ENCODE measurements around the gene GRAMD1B. TPM values are rescaled to one million over a fixed set of nuclear protein-coding genes. Genes with fewer than 3 reads are reported as not detected.

Gene GRAMD1B
- total and polyA plus RNA-seq, 5 donors from 2014 or later, result 1.7 to 10.8 (median 5.3) TPM

DNA sequence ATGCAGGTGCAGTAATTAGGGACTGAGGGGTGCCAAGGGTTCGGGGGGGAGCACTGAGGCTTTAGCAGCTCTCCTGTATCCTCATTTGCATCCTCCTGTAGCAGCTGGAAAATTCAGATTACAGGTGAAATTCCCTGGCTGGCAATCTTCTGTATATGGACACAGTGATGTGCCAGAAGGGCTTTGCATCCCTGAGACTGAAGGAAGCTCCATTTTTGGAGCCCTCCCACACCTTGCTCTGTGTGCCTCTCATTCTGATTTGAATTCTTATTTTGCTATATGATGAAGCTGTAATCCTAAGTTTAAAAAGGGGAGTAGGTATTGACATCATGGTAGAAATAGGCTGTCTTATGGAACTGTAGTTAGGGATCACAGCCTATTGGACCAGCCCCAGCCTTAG, 177.7 kb downstream of the GRAMD1B start:
- H3K27me3 ChIP-seq (ENCODE audit: control insufficient read depth, insufficient read depth, low read length), result no peaks in the 10 kb centered on the region
- H3K4me1 ChIP-seq (ENCODE audit: control insufficient read depth, insufficient read depth, low read length, poor library complexity, severe bottlenecking), result no peaks in the 10 kb centered on the region
- Mint-ChIP-seq H3K4me1 (no peaks in the 10 kb centered on the region), H3K36me3 (peaks cover 28% of the 10 kb centered on the region), H3K27me3 (no peaks in the 10 kb centered on the region), H3K4me3 (no peak overlapping the region), H3K9me3 (no peaks in the 10 kb centered on the region), H3K27ac (no peak overlapping the region)
- no peak for ATAC-seq (ENCODE audit: low read depth in 2 of 2)
- H3K9me3 ChIP-seq (ENCODE audit: control insufficient read depth in 2 of 2, low read length in 2 of 2), result no peaks in the 10 kb centered on the region
- peaks cover 13% of the 10 kb centered on the region for H3K36me3 ChIP-seq (ENCODE audit: control insufficient read depth, insufficient read depth, low read length)
- H3K4me3 ChIP-seq (ENCODE audit: low read depth, low read length), result no peak overlapping the region
- no peak overlapping the region for H3K27ac ChIP-seq (ENCODE audit: insufficient read depth, low read length, poor library complexity, severe bottlenecking)
- DNase-seq, result no peak

DNA sequence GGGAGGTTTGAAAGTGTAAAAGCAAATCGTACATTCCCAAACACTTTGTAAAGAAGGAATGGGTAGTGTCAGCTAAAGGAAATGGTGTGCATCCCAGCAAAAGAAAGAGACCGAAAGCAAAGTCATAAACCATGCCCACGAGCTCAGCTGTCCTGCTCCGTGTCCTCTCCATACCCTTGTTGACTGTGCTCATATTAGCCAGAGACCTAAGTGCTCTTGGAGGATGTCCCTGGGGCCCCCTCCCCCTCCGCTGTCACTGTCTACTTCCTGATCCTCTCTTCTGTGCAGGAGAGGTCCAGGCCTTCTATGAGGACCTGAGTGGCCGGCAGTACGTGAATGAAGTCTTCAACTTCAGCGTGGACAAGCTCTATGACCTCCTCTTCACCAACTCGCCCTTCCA, 178.3 kb downstream of the GRAMD1B start:
- no peak overlapping the region for H3K27ac ChIP-seq (ENCODE audit: insufficient read depth, low read length, poor library complexity, severe bottlenecking)
- DNase-seq (no peak), ATAC-seq (ENCODE audit: low read depth in 2 of 2) (no peak)
- peaks cover 27% of the 10 kb centered on the region for H3K36me3 Mint-ChIP-seq
- no peaks in the 10 kb centered on the region for H3K27me3 ChIP-seq (ENCODE audit: control insufficient read depth, insufficient read depth, low read length)
- no peaks in the 10 kb centered on the region for H3K4me1 Mint-ChIP-seq
- no peaks in the 10 kb centered on the region for H3K9me3 Mint-ChIP-seq
- H3K9me3 ChIP-seq (ENCODE audit: control insufficient read depth in 2 of 2, low read length in 2 of 2), result no peaks in the 10 kb centered on the region
- no peaks in the 10 kb centered on the region for H3K27me3 Mint-ChIP-seq
- no peak overlapping the region for H3K4me3 ChIP-seq (ENCODE audit: low read depth, low read length)
- no peaks in the 10 kb centered on the region for H3K4me1 ChIP-seq (ENCODE audit: control insufficient read depth, insufficient read depth, low read length, poor library complexity, severe bottlenecking)
- H3K27ac Mint-ChIP-seq, result no peak overlapping the region
- no peak overlapping the region for H3K4me3 Mint-ChIP-seq
- peaks cover 16% of the 10 kb centered on the region for H3K36me3 ChIP-seq (ENCODE audit: control insufficient read depth, insufficient read depth, low read length)

DNA sequence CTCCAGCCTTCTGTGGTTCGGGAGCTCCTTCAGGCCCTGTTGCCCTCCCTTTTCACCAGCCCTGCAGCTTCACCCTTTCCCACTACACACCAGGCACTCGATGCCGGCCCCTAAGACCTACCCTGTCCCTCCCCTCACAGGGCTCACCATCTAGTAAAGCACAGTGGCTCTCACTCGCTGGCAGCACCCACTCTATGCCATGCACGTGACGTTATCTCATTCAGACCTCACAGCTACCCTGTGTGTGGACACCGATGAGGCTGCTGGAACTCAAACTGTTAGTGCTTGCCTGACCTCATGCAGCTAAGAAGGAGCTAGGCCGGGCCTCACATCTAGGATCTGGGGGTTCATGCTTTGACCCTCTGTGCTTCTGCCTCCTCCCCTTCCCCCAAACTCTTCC, 178.9 kb downstream of the GRAMD1B start:
- Histone ChIP-seq H3K4me1 (ENCODE audit: control insufficient read depth, insufficient read depth, low read length, poor library complexity, severe bottlenecking) (no peaks in the 10 kb centered on the region), H3K36me3 (ENCODE audit: control insufficient read depth, insufficient read depth, low read length) (peaks cover 16% of the 10 kb centered on the region)

DNA sequence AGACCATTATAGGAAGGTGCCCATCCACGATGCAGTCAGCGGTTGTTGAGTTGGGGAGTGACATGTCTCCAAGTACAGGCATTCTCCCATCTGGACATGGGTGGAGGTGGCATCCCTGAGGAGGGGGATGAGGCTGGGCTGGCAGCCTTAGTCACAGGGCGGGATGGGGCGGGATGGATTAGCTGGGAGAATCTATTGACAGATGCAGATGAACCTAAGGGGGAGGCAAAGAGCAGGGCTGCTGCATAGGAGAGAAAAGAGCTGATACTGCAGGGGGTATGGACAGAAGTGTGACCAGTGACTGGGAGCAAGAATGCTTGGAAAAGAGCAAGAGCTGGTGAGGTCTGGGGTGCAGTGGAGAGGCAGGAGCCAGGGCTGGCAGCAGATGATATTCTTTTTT, 181.6 kb downstream of the GRAMD1B start:
- no peak for DNase-seq
- Histone ChIP-seq H3K4me3 (ENCODE audit: low read depth, low read length) (no peak overlapping the region), H3K4me1 (ENCODE audit: control insufficient read depth, insufficient read depth, low read length, poor library complexity, severe bottlenecking) (no peaks in the 10 kb centered on the region), H3K27ac (ENCODE audit: insufficient read depth, low read length, poor library complexity, severe bottlenecking) (no peak overlapping the region), H3K27me3 (ENCODE audit: control insufficient read depth, insufficient read depth, low read length) (no peaks in the 10 kb centered on the region), H3K36me3 (ENCODE audit: control insufficient read depth, insufficient read depth, low read length) (peaks cover 18% of the 10 kb centered on the region), H3K9me3 (ENCODE audit: control insufficient read depth in 2 of 2, low read length in 2 of 2) (no peaks in the 10 kb centered on the region)
- no peak for ATAC-seq (ENCODE audit: low read depth in 2 of 2)
- Mint-ChIP-seq H3K36me3 (peaks cover 20% of the 10 kb centered on the region), H3K9me3 (no peaks in the 10 kb centered on the region), H3K4me3 (no peak overlapping the region), H3K27ac (no peak overlapping the region), H3K4me1 (no peaks in the 10 kb centered on the region), H3K27me3 (no peaks in the 10 kb centered on the region)

More for the DNA sequence above, 178.9 kb downstream of the GRAMD1B start:
- Mint-ChIP-seq H3K4me1 (no peaks in the 10 kb centered on the region), H3K4me3 (no peak overlapping the region), H3K27ac (peak overlapping the region in 1 of 3 donors; percentile 72), H3K27me3 (no peaks in the 10 kb centered on the region), H3K36me3 (peaks cover 25% of the 10 kb centered on the region), H3K9me3 (no peaks in the 10 kb centered on the region)
- Histone ChIP-seq H3K9me3 (ENCODE audit: control insufficient read depth in 2 of 2, low read length in 2 of 2) (no peaks in the 10 kb centered on the region), H3K27me3 (ENCODE audit: control insufficient read depth, insufficient read depth, low read length) (no peaks in the 10 kb centered on the region), H3K27ac (ENCODE audit: insufficient read depth, low read length, poor library complexity, severe bottlenecking) (no peak overlapping the region), H3K4me3 (ENCODE audit: low read depth, low read length) (no peak overlapping the region)
- no peak for DNase-seq
- ATAC-seq (ENCODE audit: low read depth in 2 of 2), result no peak

DNA sequence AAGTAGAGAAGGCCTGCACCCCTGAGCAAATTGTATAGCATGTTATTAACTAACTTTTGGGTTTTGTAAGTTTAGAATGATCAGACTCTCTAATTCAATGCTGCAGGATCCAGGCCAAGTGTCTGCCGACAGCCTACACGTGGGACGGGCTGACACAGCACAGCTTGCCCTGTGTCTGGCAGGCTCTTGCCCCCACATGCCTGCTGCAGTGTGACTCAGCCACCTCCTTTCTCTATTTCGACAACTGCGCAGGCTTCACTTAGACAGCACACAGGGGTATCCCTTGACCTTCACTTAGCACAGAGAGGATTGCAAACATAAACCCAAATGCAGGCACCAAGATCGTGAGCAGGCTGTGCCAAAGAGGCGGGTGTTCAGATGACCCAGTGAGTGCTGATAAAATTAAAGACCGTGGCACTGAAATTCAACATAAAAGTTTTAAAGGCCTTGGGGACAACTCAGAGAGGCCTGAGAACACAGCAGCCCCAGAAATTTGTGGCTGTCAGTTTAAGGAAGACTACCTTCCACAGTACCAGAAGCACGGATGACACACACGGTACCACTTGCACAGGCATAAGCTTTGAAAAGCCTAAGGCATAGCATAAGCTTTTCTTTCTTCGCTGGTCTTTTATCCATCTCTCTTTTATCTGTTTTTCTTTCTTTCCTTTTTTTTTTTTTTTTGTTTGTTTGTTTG, 186.6 kb downstream of the GRAMD1B start:
- Histone ChIP-seq H3K9me3 (ENCODE audit: control insufficient read depth in 2 of 2, low read length in 2 of 2) (no peaks in the 10 kb centered on the region), H3K36me3 (ENCODE audit: control insufficient read depth, insufficient read depth, low read length) (peaks cover 11% of the 10 kb centered on the region), H3K4me3 (ENCODE audit: low read depth, low read length) (no peak overlapping the region), H3K27me3 (ENCODE audit: control insufficient read depth, insufficient read depth, low read length) (no peaks in the 10 kb centered on the region), H3K4me1 (ENCODE audit: control insufficient read depth, insufficient read depth, low read length, poor library complexity, severe bottlenecking) (no peaks in the 10 kb centered on the region), H3K27ac (ENCODE audit: insufficient read depth, low read length, poor library complexity, severe bottlenecking) (no peak overlapping the region)
- Mint-ChIP-seq H3K27ac (no peak overlapping the region), H3K4me1 (no peaks in the 10 kb centered on the region), H3K4me3 (no peak overlapping the region), H3K27me3 (no peaks in the 10 kb centered on the region), H3K36me3 (peaks cover 22% of the 10 kb centered on the region), H3K9me3 (no peaks in the 10 kb centered on the region)
- no peak for ATAC-seq (ENCODE audit: low read depth in 2 of 2)
- DNase-seq, result no peak

DNA sequence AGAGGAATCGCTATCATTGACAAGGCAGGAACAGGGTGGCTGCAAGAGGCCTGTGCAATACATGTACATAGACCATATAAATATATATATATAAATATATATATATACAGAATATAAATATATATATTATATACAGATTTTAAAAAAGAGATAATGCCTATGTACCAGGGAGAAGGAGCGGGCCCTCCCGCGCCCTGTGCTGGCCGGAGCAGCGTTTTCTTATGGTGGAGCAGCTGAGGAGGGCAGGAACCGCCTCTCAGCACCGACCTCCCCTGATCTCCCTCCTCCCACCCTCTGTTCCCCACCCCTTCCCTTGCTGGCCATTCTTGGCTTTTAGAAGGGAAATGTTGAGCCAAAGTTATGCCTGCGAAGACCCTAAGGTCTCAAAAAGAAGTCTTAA, 192.5 kb downstream of the GRAMD1B start:
- Mint-ChIP-seq H3K27ac (no peak overlapping the region), H3K4me3 (no peak overlapping the region), H3K36me3 (peaks cover 16% of the 10 kb centered on the region), H3K9me3 (no peaks in the 10 kb centered on the region), H3K27me3 (no peaks in the 10 kb centered on the region), H3K4me1 (no peaks in the 10 kb centered on the region)
- Histone ChIP-seq H3K27me3 (ENCODE audit: control insufficient read depth, insufficient read depth, low read length) (no peaks in the 10 kb centered on the region), H3K27ac (ENCODE audit: insufficient read depth, low read length, poor library complexity, severe bottlenecking) (no peak overlapping the region), H3K4me1 (ENCODE audit: control insufficient read depth, insufficient read depth, low read length, poor library complexity, severe bottlenecking) (no peaks in the 10 kb centered on the region), H3K4me3 (ENCODE audit: low read depth, low read length) (no peak overlapping the region), H3K9me3 (ENCODE audit: control insufficient read depth in 2 of 2, low read length in 2 of 2) (no peaks in the 10 kb centered on the region), H3K36me3 (ENCODE audit: control insufficient read depth, insufficient read depth, low read length) (peaks cover 3% of the 10 kb centered on the region)
- ATAC-seq (ENCODE audit: low read depth in 2 of 2), result no peak
- DNase-seq, result no peak

DNA sequence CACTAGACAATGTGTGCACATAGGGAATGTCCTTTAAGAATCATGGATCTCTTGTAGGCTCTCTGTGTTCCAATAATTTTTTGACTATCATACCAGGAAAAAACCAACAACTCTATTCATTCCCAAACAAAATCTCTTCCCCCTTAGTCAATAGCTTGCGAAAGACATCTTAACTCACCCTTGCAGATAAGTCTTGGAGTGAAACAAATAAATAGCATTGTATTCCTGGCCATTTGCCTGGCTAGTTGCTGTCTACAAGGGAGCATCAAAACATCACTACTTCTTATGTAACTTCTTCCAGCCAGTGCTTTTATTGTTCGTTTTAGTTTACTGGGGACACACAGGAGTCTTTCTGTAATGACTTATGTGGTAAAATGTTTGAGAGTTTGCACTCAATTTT, 194.9 kb downstream of the GRAMD1B start:
- Mint-ChIP-seq H3K9me3 (peaks cover 0 to 2% (median 0%) of the 10 kb centered on the region in 7 donors), H3K27ac (no peak overlapping the region), H3K4me1 (no peaks in the 10 kb centered on the region), H3K27me3 (no peaks in the 10 kb centered on the region), H3K4me3 (no peak overlapping the region), H3K36me3 (peaks cover 4% of the 10 kb centered on the region)
- DNase-seq (no peak), ATAC-seq (ENCODE audit: low read depth in 2 of 2) (no peak)
- H3K27me3 ChIP-seq (ENCODE audit: control insufficient read depth, insufficient read depth, low read length), result no peaks in the 10 kb centered on the region
- H3K4me3 ChIP-seq (ENCODE audit: low read depth, low read length), result no peak overlapping the region
- no peak overlapping the region for H3K27ac ChIP-seq (ENCODE audit: insufficient read depth, low read length, poor library complexity, severe bottlenecking)
- H3K4me1 ChIP-seq (ENCODE audit: control insufficient read depth, insufficient read depth, low read length, poor library complexity, severe bottlenecking), result no peaks in the 10 kb centered on the region
- H3K9me3 ChIP-seq (ENCODE audit: control insufficient read depth in 2 of 2, low read length in 2 of 2), result no peaks in the 10 kb centered on the region
- no peaks in the 10 kb centered on the region for H3K36me3 ChIP-seq (ENCODE audit: control insufficient read depth, insufficient read depth, low read length)

DNA sequence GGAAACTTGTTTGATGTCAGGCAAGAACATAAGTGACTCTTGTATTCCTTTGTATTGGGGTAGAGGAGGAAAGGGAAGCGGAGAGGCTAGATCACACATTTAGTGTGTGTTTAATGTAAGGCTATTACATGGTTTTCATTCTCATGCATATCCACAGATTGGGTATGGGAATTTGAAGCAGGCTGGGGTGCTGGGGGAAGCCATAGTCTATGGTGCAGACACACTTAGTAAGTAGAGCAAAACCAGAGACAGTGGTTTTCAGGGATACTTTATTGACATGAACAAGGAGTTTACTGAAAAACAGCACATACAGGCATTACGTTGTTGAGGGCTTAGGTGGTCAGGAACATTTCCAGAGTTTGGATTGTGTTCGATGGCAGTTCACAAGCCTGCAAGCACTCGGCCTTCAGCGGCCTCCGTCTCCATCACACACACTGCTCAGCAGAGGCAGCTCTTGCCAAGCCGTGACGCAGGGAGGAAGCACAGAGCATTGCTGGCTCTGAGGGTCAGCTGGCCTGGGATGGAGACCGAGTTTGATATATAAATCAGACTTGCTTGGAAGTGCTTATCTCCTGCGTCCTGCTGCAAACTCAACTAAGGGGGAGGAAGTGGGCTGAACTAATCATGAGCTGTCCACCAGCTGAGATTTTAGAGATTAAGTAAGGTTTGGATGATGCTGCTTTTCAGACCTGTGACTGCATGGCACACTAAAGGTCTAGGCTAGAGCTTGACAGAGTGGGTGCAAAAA, 199.0 kb downstream of the GRAMD1B start:
- H3K36me3 ChIP-seq (ENCODE audit: control insufficient read depth, insufficient read depth, low read length), result no peaks in the 10 kb centered on the region
- H3K4me3 Mint-ChIP-seq, result no peak overlapping the region
- no peaks in the 10 kb centered on the region for H3K27me3 Mint-ChIP-seq
- peaks cover 0 to 3% (median 0%) of the 10 kb centered on the region in 7 donors for H3K9me3 Mint-ChIP-seq
- H3K27me3 ChIP-seq (ENCODE audit: control insufficient read depth, insufficient read depth, low read length), result no peaks in the 10 kb centered on the region
- ATAC-seq (ENCODE audit: low read depth in 2 of 2) (no peak), DNase-seq (no peak)
- no peaks in the 10 kb centered on the region for H3K4me1 ChIP-seq (ENCODE audit: control insufficient read depth, insufficient read depth, low read length, poor library complexity, severe bottlenecking)
- no peak overlapping the region for H3K27ac ChIP-seq (ENCODE audit: insufficient read depth, low read length, poor library complexity, severe bottlenecking)
- H3K9me3 ChIP-seq (ENCODE audit: control insufficient read depth in 2 of 2, low read length in 2 of 2), result no peaks in the 10 kb centered on the region
- H3K4me1 Mint-ChIP-seq, result peaks cover 0 to 4% (median 0%) of the 10 kb centered on the region in 4 donors
- no peak overlapping the region for H3K4me3 ChIP-seq (ENCODE audit: low read depth, low read length)
- no peak overlapping the region for H3K27ac Mint-ChIP-seq
- no peaks in the 10 kb centered on the region for H3K36me3 Mint-ChIP-seq
